Measurements from ENCODE around the gene LRP1B.

DNA sequence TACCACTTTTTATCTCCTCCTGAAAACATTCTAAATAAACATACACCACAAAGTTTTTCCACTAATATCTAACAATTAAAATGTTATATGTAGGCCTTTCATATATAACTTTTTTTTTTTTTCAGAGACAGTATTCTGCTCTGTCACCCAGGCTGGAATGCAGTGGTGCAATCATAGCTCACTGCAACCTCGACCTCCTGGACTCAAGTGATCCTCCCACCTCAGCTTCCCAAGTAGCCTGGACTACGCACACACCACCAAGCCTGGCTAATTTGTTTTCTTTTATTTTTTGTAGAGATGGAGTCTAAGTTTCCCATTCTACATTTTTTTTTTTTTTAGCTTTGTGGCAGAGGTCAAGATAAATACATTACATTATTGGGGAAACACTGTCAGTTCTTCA lies 1738.0 kb downstream of the LRP1B start:
- TF ChIP-seq, protein P1, sequence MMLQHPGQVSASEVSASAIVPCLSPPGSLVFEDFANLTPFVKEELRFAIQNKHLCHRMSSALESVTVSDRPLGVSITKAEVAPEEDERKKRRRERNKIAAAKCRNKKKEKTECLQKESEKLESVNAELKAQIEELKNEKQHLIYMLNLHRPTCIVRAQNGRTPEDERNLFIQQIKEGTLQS (CRISPR knock-in tag; conservative IDR thresholded peaks at IDR 0.05), result no peak
- TF ChIP-seq ELF4 (CRISPR knock-in tag; IDR thresholded peaks at IDR 0.05; ENCODE audit: low read depth) (no peak), NFE2L1 (CRISPR knock-in tag; IDR thresholded peaks at IDR 0.05) (no peak), FOXJ3 (CRISPR knock-in tag; IDR thresholded peaks at IDR 0.05; ENCODE audit: borderline replicate concordance) (no peak), NR2C2 (CRISPR knock-in tag; IDR thresholded peaks at IDR 0.05) (no peak), TCF7 (CRISPR knock-in tag; IDR thresholded peaks at IDR 0.05; ENCODE audit: low read depth) (no peak), MYBL2 (CRISPR knock-in tag; IDR thresholded peaks at IDR 0.05) (no peak), IRF2 (CRISPR knock-in tag; IDR thresholded peaks at IDR 0.05; ENCODE audit: borderline replicate concordance, low read depth) (no peak), OVOL2 (CRISPR knock-in tag; IDR thresholded peaks at IDR 0.05; ENCODE audit: borderline replicate concordance) (no peak)
- TF ChIP-seq, protein P2, sequence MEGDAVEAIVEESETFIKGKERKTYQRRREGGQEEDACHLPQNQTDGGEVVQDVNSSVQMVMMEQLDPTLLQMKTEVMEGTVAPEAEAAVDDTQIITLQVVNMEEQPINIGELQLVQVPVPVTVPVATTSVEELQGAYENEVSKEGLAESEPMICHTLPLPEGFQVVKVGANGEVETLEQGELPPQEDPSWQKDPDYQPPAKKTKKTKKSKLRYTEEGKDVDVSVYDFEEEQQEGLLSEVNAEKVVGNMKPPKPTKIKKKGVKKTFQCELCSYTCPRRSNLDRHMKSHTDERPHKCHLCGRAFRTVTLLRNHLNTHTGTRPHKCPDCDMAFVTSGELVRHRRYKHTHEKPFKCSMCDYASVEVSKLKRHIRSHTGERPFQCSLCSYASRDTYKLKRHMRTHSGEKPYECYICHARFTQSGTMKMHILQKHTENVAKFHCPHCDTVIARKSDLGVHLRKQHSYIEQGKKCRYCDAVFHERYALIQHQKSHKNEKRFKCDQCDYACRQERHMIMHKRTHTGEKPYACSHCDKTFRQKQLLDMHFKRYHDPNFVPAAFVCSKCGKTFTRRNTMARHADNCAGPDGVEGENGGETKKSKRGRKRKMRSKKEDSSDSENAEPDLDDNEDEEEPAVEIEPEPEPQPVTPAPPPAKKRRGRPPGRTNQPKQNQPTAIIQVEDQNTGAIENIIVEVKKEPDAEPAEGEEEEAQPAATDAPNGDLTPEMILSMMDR (IDR thresholded peaks at IDR 0.05), result no peak
- TF ChIP-seq, protein P3, sequence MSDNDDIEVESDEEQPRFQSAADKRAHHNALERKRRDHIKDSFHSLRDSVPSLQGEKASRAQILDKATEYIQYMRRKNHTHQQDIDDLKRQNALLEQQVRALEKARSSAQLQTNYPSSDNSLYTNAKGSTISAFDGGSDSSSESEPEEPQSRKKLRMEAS (CRISPR knock-in tag; IDR thresholded peaks at IDR 0.05), result no peak
- TF ChIP-seq, protein P4, sequence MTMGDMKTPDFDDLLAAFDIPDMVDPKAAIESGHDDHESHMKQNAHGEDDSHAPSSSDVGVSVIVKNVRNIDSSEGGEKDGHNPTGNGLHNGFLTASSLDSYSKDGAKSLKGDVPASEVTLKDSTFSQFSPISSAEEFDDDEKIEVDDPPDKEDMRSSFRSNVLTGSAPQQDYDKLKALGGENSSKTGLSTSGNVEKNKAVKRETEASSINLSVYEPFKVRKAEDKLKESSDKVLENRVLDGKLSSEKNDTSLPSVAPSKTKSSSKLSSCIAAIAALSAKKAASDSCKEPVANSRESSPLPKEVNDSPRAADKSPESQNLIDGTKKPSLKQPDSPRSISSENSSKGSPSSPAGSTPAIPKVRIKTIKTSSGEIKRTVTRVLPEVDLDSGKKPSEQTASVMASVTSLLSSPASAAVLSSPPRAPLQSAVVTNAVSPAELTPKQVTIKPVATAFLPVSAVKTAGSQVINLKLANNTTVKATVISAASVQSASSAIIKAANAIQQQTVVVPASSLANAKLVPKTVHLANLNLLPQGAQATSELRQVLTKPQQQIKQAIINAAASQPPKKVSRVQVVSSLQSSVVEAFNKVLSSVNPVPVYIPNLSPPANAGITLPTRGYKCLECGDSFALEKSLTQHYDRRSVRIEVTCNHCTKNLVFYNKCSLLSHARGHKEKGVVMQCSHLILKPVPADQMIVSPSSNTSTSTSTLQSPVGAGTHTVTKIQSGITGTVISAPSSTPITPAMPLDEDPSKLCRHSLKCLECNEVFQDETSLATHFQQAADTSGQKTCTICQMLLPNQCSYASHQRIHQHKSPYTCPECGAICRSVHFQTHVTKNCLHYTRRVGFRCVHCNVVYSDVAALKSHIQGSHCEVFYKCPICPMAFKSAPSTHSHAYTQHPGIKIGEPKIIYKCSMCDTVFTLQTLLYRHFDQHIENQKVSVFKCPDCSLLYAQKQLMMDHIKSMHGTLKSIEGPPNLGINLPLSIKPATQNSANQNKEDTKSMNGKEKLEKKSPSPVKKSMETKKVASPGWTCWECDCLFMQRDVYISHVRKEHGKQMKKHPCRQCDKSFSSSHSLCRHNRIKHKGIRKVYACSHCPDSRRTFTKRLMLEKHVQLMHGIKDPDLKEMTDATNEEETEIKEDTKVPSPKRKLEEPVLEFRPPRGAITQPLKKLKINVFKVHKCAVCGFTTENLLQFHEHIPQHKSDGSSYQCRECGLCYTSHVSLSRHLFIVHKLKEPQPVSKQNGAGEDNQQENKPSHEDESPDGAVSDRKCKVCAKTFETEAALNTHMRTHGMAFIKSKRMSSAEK (CRISPR knock-in tag; IDR thresholded peaks at IDR 0.05; ENCODE audit: borderline replicate concordance), result no peak

Measured in WTC11 (cell line).